ENCODE results near the gene RASSF3. TPM values are rescaled to one million over a fixed set of nuclear protein-coding genes. Genes with fewer than 3 reads are reported as not detected.

The RASSF3 gene
- total RNA-seq, 2 donors from 2014 or later = 40.3 to 42.4 TPM

DNA sequence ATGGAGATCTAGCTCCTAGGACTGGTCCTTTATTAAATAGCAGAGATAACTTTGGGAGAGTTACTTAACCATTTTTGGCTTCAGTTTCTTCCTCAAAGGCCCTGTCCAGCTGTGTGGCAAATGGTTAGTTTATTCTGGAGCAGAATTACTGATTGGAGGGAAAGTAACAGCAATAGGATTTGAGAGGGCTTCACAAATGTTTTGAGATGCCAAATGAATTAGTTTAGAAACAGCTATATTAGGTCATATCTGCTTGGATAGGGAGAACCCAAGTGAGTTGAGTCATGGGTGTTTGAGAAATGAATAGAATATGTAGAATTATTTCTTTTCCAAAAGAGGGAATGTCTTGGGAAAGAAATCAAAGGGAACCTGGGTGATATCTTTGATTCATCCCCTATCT lies 17.5 kb downstream of the RASSF3 start:
- no peak for ATAC-seq (replicated peaks in 1 of 2)
- Mint-ChIP-seq H3K27me3 (ENCODE audit: low read depth) (no peaks in the 10 kb centered on the region), H3K36me3 (ENCODE audit: insufficient read depth in 2 of 2) (peaks cover 15 to 24% of the 10 kb centered on the region in 2 donors), H3K4me1 (ENCODE audit: low read depth) (peaks cover 72% of the 10 kb centered on the region), H3K27ac (peak overlapping the region; percentile 84), H3K9me3 (peaks cover 2 to 5% of the 10 kb centered on the region in 2 donors), H3K4me3 (peak overlapping the region in 1 of 2 donors; percentile 21)
- DNase-seq = no peak

GRCh38 chr12:64631197-64631596 lies 20.9 kb downstream of the RASSF3 start:
- no peak overlapping the region for H3K4me3 Mint-ChIP-seq
- DNase-seq (no peak), ATAC-seq (replicated peaks in 1 of 2) (peak; percentile 68 to 69)
- H3K36me3 Mint-ChIP-seq (ENCODE audit: insufficient read depth in 2 of 2) = peaks cover 20 to 30% of the 10 kb centered on the region in 2 donors
- H3K4me1 Mint-ChIP-seq (ENCODE audit: low read depth) = peaks cover 68% of the 10 kb centered on the region
- no peaks in the 10 kb centered on the region for H3K27me3 Mint-ChIP-seq (ENCODE audit: low read depth)
- H3K9me3 Mint-ChIP-seq = peaks cover 4 to 5% of the 10 kb centered on the region in 2 donors
- peak overlapping the region; percentile 70 for H3K27ac Mint-ChIP-seq

DNA sequence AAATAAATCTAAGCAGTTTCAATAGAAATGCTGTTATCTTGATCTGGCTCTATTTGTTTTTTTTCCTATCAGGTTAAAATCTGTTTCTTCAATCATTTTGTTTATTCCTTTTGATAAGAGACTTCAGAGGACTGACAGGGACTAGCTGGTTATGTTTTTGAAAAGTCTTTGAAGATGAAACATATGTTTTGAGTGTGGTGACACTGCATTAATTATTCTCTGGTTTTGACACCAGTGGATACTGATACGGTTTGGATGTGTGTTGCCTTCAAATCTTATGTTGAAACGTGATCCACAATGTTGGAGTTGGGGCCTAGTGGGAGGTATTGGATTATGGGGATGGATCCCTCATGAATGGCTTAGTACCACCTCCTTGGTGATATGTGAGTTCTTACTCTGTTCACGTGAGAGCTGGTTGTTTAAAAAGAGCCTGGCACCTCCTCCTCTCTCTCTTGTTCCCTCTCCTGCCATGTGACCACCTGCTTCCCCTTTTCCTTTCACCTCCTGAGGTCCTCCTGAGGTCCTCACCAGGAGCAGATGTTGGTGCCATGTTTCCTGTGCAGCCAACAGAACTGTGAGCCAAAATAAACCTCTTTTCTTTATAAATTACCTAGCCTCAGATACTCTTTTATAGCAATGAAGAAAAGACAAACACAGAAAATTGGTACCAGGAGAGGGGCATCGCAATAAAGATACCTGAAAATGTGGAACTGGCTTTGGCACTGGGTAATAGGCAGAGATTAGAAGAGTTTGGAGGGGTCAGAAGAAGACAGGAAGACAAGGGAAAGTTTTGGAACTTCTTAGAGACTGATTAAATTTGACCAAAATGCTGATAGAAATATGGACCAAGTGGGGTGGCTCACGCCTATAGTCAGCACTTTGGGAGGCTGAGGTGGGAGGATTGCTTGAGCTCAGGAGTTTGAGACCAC lies 23.0 kb downstream of the RASSF3 start:
- DNase-seq = no peak
- H3K9me3 Mint-ChIP-seq = peaks cover 4 to 5% of the 10 kb centered on the region in 2 donors
- H3K27me3 Mint-ChIP-seq (ENCODE audit: low read depth) = no peaks in the 10 kb centered on the region
- ATAC-seq (replicated peaks in 1 of 2) = peak in 1 of 2 donors; percentile 23
- peaks cover 63% of the 10 kb centered on the region for H3K4me1 Mint-ChIP-seq (ENCODE audit: low read depth)
- H3K27ac Mint-ChIP-seq = peak overlapping the region; percentile 9
- H3K4me3 Mint-ChIP-seq = peak overlapping the region in 1 of 2 donors; percentile 3
- peaks cover 20 to 30% of the 10 kb centered on the region in 2 donors for H3K36me3 Mint-ChIP-seq (ENCODE audit: insufficient read depth in 2 of 2)

- no peaks in the 10 kb centered on the region for H3K27me3 Mint-ChIP-seq (ENCODE audit: low read depth)
- no peak overlapping the region for H3K27ac Mint-ChIP-seq
- no peak overlapping the region for H3K4me3 Mint-ChIP-seq
- peaks cover 24 to 30% of the 10 kb centered on the region in 2 donors for H3K36me3 Mint-ChIP-seq (ENCODE audit: insufficient read depth in 2 of 2)
- peaks cover 68% of the 10 kb centered on the region for H3K4me1 Mint-ChIP-seq (ENCODE audit: low read depth)
- DNase-seq = peak; percentile 12 to 22
- ATAC-seq (replicated peaks in 1 of 2) = peak; percentile 66 to 67
- H3K9me3 Mint-ChIP-seq = peaks cover 4 to 5% of the 10 kb centered on the region in 2 donors
Measured at GRCh38 chr12:64633940-64634337, 23.6 kb downstream of the RASSF3 start.

GRCh38 chr12:64634508-64635092 lies 24.3 kb downstream of the RASSF3 start:
- peaks cover 75% of the 10 kb centered on the region for H3K4me1 Mint-ChIP-seq (ENCODE audit: low read depth)
- peaks cover 24 to 30% of the 10 kb centered on the region in 2 donors for H3K36me3 Mint-ChIP-seq (ENCODE audit: insufficient read depth in 2 of 2)
- ATAC-seq (replicated peaks in 1 of 2) (no peak), DNase-seq (no peak)
- no peaks in the 10 kb centered on the region for H3K27me3 Mint-ChIP-seq (ENCODE audit: low read depth)
- H3K4me3 Mint-ChIP-seq = no peak overlapping the region
- peaks cover 4 to 5% of the 10 kb centered on the region in 2 donors for H3K9me3 Mint-ChIP-seq
- peak overlapping the region; percentile 32 for H3K27ac Mint-ChIP-seq

- Mint-ChIP-seq H3K4me3 (peak overlapping the region in 1 of 2 donors; percentile 33), H3K9me3 (peaks cover 4 to 5% of the 10 kb centered on the region in 2 donors), H3K27me3 (ENCODE audit: low read depth) (no peaks in the 10 kb centered on the region), H3K4me1 (ENCODE audit: low read depth) (peaks cover 79% of the 10 kb centered on the region), H3K36me3 (ENCODE audit: insufficient read depth in 2 of 2) (peaks cover 24 to 28% of the 10 kb centered on the region in 2 donors), H3K27ac (peak overlapping the region; percentile 35)
- DNase-seq (no peak), ATAC-seq (replicated peaks in 1 of 2) (peak; percentile 26 to 60)
Measured at GRCh38 chr12:64635356-64635998, 25.2 kb downstream of the RASSF3 start.

DNA sequence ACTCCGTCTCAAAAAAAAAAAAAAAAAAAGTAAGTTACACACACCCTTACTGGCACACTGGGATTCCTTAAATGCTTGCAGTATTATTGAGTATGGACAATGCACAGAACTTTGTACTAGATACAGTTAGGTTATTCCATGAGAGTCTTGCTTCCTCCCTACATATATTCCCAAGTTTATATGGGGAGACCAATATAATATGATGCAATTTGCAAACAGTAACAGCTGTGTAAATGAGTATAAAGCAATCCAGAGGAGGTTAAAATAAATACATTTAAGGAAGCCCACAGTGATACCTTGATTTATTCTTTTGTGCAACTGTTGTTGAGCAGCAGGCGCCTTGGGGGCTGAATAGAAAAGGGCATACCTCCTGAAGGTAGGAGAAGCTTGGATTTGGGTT lies 26.6 kb downstream of the RASSF3 start:
- Mint-ChIP-seq H3K27me3 (ENCODE audit: low read depth) (no peaks in the 10 kb centered on the region), H3K36me3 (ENCODE audit: insufficient read depth in 2 of 2) (peaks cover 15% of the 10 kb centered on the region in 2 donors), H3K9me3 (peaks cover 2 to 5% of the 10 kb centered on the region in 2 donors), H3K27ac (peak overlapping the region; percentile 75), H3K4me1 (ENCODE audit: low read depth) (peaks cover 67% of the 10 kb centered on the region), H3K4me3 (no peak overlapping the region)
- DNase-seq (no peak), ATAC-seq (replicated peaks in 1 of 2) (no peak)

DNA sequence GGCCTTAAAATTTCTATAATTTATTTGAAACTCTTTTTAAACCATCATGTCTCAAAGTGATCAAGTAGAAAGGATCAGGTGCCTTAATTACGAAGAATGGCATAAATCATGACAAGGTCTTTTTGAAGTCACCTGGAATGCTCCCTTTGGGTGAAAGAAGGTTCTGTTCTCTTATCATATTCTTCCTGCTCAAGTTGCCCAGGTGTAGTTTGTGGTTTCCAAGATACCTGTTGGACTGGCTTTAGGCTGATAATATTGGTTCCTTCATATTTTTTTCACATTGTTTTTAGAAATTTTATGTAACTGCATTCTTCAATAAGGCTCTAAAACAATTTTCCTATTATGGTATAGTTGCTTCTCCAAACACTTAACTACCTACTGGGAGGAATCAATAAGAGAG lies 29.2 kb downstream of the RASSF3 start:
- H3K4me1 Mint-ChIP-seq (ENCODE audit: low read depth) = peaks cover 64% of the 10 kb centered on the region
- no peaks in the 10 kb centered on the region for H3K9me3 Mint-ChIP-seq
- H3K36me3 Mint-ChIP-seq (ENCODE audit: insufficient read depth in 2 of 2) = peaks cover 0 to 6% of the 10 kb centered on the region in 2 donors
- DNase-seq = no peak
- ATAC-seq (replicated peaks in 1 of 2) = no peak
- H3K27me3 Mint-ChIP-seq (ENCODE audit: low read depth) = no peaks in the 10 kb centered on the region
- no peak overlapping the region for H3K4me3 Mint-ChIP-seq
- H3K27ac Mint-ChIP-seq = peak overlapping the region; percentile 89

- Mint-ChIP-seq H3K36me3 (ENCODE audit: insufficient read depth in 2 of 2) (no peaks in the 10 kb centered on the region), H3K27ac (peak overlapping the region; percentile 87), H3K4me3 (no peak overlapping the region), H3K9me3 (no peaks in the 10 kb centered on the region), H3K27me3 (ENCODE audit: low read depth) (no peaks in the 10 kb centered on the region), H3K4me1 (ENCODE audit: low read depth) (peaks cover 64% of the 10 kb centered on the region)
- DNase-seq (no peak), ATAC-seq (replicated peaks in 1 of 2) (no peak)
Measured at GRCh38 chr12:64646318-64646717, 36.0 kb downstream of the RASSF3 start.

GRCh38 chr12:64649487-64649886 lies 39.2 kb downstream of the RASSF3 start:
- Mint-ChIP-seq H3K36me3 (ENCODE audit: insufficient read depth in 2 of 2) (no peaks in the 10 kb centered on the region), H3K9me3 (no peaks in the 10 kb centered on the region), H3K4me3 (no peak overlapping the region), H3K4me1 (ENCODE audit: low read depth) (peaks cover 72% of the 10 kb centered on the region), H3K27ac (peak overlapping the region; percentile 42), H3K27me3 (ENCODE audit: low read depth) (no peaks in the 10 kb centered on the region)
- DNase-seq = no peak
- no peak for ATAC-seq (replicated peaks in 1 of 2)

- Mint-ChIP-seq H3K4me1 (ENCODE audit: low read depth) (peaks cover 72% of the 10 kb centered on the region), H3K27ac (peak overlapping the region; percentile 85), H3K36me3 (ENCODE audit: insufficient read depth in 2 of 2) (no peaks in the 10 kb centered on the region), H3K9me3 (no peaks in the 10 kb centered on the region), H3K27me3 (ENCODE audit: low read depth) (no peaks in the 10 kb centered on the region), H3K4me3 (no peak overlapping the region)
- DNase-seq (no peak), ATAC-seq (replicated peaks in 1 of 2) (no peak)
Measured at GRCh38 chr12:64650762-64651161, 40.5 kb downstream of the RASSF3 start.

DNA sequence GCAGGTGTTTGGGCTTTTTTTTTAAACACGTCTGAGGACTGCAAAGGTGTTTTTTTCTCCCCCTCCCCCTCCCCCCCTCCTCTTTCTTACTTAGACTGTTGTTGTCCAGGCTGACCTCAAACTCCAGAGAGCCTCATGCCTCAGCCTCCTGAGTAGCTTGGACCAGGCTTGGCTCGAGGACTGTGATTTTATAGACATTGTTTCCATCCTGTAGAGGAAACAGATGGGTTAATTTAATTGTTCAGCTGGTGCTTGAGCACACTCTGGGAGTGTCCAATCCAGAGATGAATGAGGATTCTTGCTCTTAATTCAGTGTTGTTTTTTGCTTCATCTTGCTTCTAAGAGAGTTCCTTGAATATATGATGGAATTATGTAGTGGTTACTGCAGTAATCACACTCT lies 42.1 kb downstream of the RASSF3 start:
- Mint-ChIP-seq H3K9me3 (no peaks in the 10 kb centered on the region), H3K36me3 (ENCODE audit: insufficient read depth in 2 of 2) (peaks cover 0 to 2% of the 10 kb centered on the region in 2 donors), H3K27me3 (ENCODE audit: low read depth) (no peaks in the 10 kb centered on the region), H3K4me3 (no peak overlapping the region), H3K4me1 (ENCODE audit: low read depth) (peaks cover 78% of the 10 kb centered on the region), H3K27ac (peak overlapping the region; percentile 52)
- no peak for ATAC-seq (replicated peaks in 1 of 2)
- no peak for DNase-seq

DNA sequence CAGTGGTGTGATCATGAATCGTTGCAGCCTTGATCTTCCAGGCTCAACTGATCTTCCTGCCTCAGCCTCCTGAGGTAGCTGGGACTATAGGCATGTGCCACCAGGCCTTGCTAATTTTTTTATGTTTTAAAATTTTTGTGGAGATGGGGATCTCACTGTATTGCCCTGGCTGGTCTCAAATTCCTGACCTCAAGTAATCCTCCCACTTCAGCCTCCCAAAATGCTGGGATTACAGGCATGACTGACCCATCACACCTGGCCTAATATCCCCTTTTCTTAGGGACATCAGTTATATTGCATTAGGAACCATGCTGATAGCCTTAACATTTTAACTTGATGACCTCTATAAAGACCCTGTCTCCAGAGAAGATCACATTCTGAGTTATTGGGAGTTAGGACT lies 42.8 kb downstream of the RASSF3 start:
- no peak for DNase-seq
- Mint-ChIP-seq H3K36me3 (ENCODE audit: insufficient read depth in 2 of 2) (peaks cover 2 to 3% of the 10 kb centered on the region in 2 donors), H3K4me1 (ENCODE audit: low read depth) (peaks cover 79% of the 10 kb centered on the region), H3K27ac (peak overlapping the region; percentile 52), H3K4me3 (no peak overlapping the region), H3K27me3 (ENCODE audit: low read depth) (no peaks in the 10 kb centered on the region), H3K9me3 (no peaks in the 10 kb centered on the region)
- ATAC-seq (replicated peaks in 1 of 2) = no peak
